Stimulated activated CD8-positive, alpha-beta memory T cell treated with anti-CD3 and anti-CD28 coated beads, Interleukin-12 subunit alpha, Interleukin-12 subunit beta, amount 100 ng/mL, for 4 hours (primary cell): ENCODE data around the gene DRC7.
"Not testable (repeated sequence)": the region's sequence is repeated elsewhere in the genome, so short reads cannot be mapped to it uniquely, and the experiment has no call there.

ENCODE experiments used
- DNase-seq: peaks from one replicate; pipeline ENCODE4 v3.0.0-alpha.2; 2020; ENCODE audit warnings: low read depth

Gene DRC7

GRCh38 chr16:57763285-57764005 lies 68.8 kb downstream of the DRC7 start:
- no peak for DNase-seq

GRCh38 chr16:57764006-57764340 lies 69.4 kb downstream of the DRC7 start:
- DNase-seq: no peak

GRCh38 chr16:57764341-57765159 lies 69.9 kb downstream of the DRC7 start:
- DNase-seq: no peak

- no peak for DNase-seq
Measured at GRCh38 chr16:57765160-57765728, 70.6 kb downstream of the DRC7 start.

- DNase-seq: no peak
Measured at GRCh38 chr16:57766714-57767348, 72.2 kb downstream of the DRC7 start.

- DNase-seq: no peak
Measured at GRCh38 chr16:57769541-57770145, 75.0 kb downstream of the DRC7 start.

- no peak for DNase-seq
Measured at GRCh38 chr16:57770361-57770760, 75.8 kb downstream of the DRC7 start.

GRCh38 chr16:57771141-57771785 lies 76.7 kb downstream of the DRC7 start:
- DNase-seq: no peak

- no peak for DNase-seq
Measured at GRCh38 chr16:57773019-57773418, 78.4 kb downstream of the DRC7 start.

GRCh38 chr16:57773655-57774295 lies 79.2 kb downstream of the DRC7 start:
- no peak for DNase-seq

- no peak for DNase-seq
Measured at GRCh38 chr16:57774705-57775285, 80.2 kb downstream of the DRC7 start.

GRCh38 chr16:57775661-57776469 lies 81.3 kb downstream of the DRC7 start:
- DNase-seq: no peak

GRCh38 chr16:57778658-57779057 lies 84.1 kb downstream of the DRC7 start:
- no peak for DNase-seq

GRCh38 chr16:57779836-57780235 lies 85.2 kb downstream of the DRC7 start:
- DNase-seq: not testable (repeated sequence)

- no peak for DNase-seq
Measured at GRCh38 chr16:57781349-57781740, 86.7 kb downstream of the DRC7 start.
